GM12872 (cell line): ENCODE results near the gene TMPRSS7.

ENCODE experiments used
- CTCF ChIP-seq: IDR thresholded peaks from 3 replicates; pipeline ENCODE4 v1.5.1; 2011; ENCODE audit warnings: low read depth, mild to moderate bottlenecking, low read length, moderate library complexity; ENCODE audit not compliant: insufficient read depth

The TMPRSS7 gene

GRCh38 chr3:112121577-112122547, 87.3 kb downstream of the TMPRSS7 start:
- no peak for TF ChIP-seq CTCF

DNA sequence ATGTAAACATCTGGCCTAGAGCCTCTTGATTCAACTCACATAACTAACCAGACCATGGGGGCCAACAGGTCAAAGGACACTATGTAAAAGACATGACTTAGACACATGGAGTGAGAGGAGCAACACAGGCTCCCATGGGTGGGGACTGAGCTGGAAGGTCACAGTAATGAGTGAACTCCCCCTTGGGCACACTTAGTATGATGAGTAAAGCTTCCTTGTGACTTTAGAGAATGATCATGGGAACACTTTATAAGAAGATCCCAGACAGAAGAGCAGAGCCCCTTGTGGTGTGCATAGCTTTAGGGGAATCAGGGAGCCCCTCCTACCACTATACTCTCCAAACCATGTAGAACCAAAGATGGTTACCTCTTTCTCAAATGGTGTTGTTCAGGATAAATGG, 88.3 kb downstream of the TMPRSS7 start:
- TF ChIP-seq CTCF: no peak

DNA sequence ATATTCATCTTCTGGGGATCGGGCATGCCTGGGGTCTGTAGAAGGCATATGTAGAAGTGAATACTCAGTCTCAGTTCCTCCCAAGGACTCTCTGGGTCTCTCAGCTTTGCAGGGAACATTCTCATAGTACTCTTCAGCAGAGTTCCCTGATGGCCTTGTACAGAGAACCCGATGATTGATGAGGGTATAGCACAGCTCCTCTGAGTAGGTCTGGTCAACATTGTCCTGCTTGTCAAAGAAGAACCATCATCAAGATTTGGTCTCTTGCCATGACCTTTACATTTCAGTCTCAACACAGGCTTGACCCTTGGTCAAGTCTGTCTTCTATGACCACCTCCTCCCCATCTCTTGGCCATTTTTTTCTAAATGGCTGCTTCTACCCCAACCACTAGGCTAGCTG, 89.0 kb downstream of the TMPRSS7 start:
- TF ChIP-seq CTCF: no peak

DNA sequence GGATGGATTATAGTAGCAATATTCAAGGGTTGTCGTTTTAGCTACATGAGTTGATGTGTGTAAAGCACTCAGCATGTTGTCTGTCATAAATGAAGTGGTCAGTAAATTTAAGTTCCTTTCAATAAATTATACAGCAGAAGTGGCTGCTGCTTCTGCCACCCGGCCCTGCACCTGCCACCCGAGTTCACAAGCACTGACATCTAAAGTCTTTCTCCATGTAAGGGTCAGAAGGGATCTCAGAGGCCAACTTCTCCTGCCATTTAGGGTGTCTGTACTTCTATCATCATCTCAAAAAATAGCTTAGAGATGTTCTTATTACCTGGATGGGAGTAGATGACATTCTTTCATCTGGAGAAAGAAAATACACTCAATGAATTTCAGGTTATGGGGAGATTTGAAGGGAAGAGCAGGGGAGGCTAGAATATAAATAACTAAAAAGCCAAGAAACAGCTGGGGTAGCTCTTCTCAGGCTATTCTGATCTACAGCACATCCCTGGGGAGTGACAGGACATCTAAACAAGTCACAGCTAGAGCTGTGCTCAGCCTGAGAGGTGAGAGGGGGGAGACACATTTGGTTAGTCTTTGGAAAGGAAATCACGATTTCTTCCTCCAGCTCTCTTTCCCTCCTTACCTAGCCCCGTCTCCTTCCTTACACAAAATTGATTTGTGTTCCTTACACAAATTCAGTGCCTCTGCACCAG, 90.5 kb downstream of the TMPRSS7 start:
- TF ChIP-seq CTCF: no peak

GRCh38 chr3:112126511-112126911, 92.0 kb downstream of the TMPRSS7 start:
- no peak for TF ChIP-seq CTCF

- TF ChIP-seq CTCF: no peak
Observed at GRCh38 chr3:112127522-112128494, 93.3 kb downstream of the TMPRSS7 start.
